ENCODE results near the gene LYPLAL1. TPM values are rescaled to one million over a fixed set of nuclear protein-coding genes. Genes with fewer than 3 reads are reported as not detected.

The LYPLAL1 gene
- total and polyA plus RNA-seq, 2 of the 13 experiments (the other 11 are each of a cell fraction or from before 2014, with no cell fraction given): 17.0 to 31.6 TPM

DNA sequence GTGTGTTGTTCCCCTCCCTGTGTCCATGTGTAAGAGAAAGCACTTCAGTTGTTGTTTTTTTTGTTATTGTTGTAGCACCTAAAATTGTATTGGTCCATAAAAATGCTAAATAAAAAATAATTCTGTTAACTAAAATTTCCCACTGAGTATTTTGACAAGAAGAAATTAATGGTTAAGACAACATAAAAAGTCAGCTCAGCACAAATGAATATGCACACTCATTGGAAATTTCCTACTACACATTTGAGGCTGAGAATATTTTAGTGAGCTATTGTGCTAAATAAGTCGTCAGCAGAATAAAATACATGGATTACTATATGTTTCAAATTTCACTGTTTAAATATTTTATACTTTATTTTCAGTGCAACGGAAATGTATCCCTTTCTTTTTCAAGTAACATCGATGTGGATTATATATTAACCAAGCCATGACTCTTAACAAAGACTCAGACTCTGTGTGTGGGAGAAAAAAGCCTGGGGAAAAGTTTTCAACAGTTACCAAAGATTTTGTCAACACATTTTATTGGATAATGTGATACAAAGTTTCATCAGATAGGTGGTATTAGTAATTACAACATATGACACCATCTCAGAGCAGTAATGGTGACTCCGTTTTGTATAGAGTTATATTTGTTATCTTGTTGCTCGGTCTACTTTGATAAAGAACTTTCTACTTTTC, 63.4 kb downstream of the LYPLAL1 start (continued):
- peak; percentile 10; the same call in 1 of the 2 replicates for TF ChIP-seq SOX5 (CRISPR knock-in tag; IDR thresholded peaks at IDR 0.05; ENCODE audit: borderline replicate concordance)
- no peak for TF ChIP-seq PHF21A (CRISPR knock-in tag; IDR thresholded peaks at IDR 0.05)
- no peak for TF ChIP-seq KDM6A (CRISPR knock-in tag; IDR thresholded peaks at IDR 0.05; ENCODE audit: low read depth)
- TF ChIP-seq ZNF138 (CRISPR knock-in tag; IDR thresholded peaks at IDR 0.05; ENCODE audit: low read depth): no peak
- TF ChIP-seq, protein P1, sequence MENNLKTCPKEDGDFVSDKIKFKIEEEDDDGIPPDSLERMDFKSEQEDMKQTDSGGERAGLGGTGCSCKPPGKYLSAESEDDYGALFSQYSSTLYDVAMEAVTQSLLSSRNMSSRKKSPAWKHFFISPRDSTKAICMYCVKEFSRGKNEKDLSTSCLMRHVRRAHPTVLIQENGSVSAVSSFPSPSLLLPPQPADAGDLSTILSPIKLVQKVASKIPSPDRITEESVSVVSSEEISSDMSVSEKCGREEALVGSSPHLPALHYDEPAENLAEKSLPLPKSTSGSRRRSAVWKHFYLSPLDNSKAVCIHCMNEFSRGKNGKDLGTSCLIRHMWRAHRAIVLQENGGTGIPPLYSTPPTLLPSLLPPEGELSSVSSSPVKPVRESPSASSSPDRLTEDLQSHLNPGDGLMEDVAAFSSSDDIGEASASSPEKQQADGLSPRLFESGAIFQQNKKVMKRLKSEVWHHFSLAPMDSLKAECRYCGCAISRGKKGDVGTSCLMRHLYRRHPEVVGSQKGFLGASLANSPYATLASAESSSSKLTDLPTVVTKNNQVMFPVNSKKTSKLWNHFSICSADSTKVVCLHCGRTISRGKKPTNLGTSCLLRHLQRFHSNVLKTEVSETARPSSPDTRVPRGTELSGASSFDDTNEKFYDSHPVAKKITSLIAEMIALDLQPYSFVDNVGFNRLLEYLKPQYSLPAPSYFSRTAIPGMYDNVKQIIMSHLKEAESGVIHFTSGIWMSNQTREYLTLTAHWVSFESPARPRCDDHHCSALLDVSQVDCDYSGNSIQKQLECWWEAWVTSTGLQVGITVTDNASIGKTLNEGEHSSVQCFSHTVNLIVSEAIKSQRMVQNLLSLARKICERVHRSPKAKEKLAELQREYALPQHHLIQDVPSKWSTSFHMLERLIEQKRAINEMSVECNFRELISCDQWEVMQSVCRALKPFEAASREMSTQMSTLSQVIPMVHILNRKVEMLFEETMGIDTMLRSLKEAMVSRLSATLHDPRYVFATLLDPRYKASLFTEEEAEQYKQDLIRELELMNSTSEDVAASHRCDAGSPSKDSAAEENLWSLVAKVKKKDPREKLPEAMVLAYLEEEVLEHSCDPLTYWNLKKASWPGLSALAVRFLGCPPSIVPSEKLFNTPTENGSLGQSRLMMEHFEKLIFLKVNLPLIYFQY (CRISPR knock-in tag; IDR thresholded peaks at IDR 0.05; ENCODE audit: borderline replicate concordance): no peak
- no peak for TF ChIP-seq IKZF1 (IDR thresholded peaks at IDR 0.05)
- TF ChIP-seq, protein P2, sequence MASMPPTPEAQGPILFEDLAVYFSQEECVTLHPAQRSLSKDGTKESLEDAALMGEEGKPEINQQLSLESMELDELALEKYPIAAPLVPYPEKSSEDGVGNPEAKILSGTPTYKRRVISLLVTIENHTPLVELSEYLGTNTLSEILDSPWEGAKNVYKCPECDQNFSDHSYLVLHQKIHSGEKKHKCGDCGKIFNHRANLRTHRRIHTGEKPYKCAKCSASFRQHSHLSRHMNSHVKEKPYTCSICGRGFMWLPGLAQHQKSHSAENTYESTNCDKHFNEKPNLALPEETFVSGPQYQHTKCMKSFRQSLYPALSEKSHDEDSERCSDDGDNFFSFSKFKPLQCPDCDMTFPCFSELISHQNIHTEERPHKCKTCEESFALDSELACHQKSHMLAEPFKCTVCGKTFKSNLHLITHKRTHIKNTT (CRISPR knock-in tag; IDR thresholded peaks at IDR 0.05): no peak
- TF ChIP-seq RFX3 (CRISPR knock-in tag; IDR thresholded peaks at IDR 0.05): no peak
- TF ChIP-seq KLF16 (CRISPR knock-in tag; IDR thresholded peaks at IDR 0.05): 0 out of 4 replicates have a peak, but pooled peaks of 1 of the 2 experiments have one; percentile 24
- no peak for TF ChIP-seq ZNF850 (CRISPR knock-in tag; conservative IDR thresholded peaks at IDR 0.05)
- TF ChIP-seq PHF20 (CRISPR knock-in tag; IDR thresholded peaks at IDR 0.05): no peak
